ENCODE measurements around the gene SEMA7A.
"Not testable (repeated sequence)": the region's sequence is repeated elsewhere in the genome, so short reads cannot be mapped to it uniquely, and the experiment has no call there.

The SEMA7A gene

DNA sequence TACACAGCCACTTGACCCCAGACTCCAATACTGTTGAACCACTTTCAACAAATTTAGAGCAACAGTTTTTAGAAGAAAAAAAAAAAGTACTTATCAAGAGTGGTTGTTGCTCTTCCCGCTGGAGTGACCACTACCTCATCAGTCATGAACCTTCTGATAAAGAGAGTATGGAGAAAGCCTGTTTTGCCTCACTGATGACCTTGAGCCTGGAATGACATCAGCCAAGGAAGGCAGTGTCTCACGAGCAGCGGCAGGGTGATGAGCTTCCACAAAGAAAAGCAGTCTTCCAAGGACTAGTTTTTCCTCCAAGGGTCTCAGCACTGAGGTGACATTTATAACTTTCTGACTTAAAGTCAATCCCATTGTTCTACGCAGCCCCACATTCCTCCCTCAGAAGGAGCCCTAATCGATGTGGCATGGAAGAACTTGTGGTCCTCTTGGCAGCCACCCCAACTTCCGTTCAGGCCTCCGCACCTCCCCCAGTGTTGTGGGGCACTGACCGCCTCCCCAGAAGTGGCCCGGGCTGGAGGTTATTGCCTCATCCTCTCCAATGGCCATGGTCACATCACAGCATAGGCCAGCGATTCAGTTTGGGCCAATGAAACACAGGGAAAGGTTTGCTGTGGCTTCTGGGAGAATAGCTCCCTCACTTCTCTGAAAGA, 64.5 kb downstream of the SEMA7A start:
- no peak for DNase-seq

DNA sequence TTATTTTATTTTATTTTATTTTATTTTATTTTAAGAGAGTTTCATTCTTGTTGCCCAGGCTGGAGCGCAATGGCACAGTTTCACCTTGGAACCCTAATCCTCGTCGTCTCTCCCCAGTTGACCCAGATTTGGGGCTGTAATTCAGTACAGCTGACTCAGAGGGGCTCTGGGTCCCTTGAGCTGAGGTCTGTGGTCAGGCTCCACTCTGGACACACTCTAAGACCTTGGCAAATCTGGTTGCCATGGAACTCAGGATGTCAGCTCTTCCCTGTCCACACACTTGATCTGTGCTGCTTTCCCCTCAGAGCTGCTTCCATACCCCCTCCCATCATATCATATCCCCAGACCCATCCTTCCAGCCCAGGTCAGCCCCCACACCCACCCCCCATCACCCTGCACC, 65.6 kb downstream of the SEMA7A start:
- no peak for DNase-seq

DNA sequence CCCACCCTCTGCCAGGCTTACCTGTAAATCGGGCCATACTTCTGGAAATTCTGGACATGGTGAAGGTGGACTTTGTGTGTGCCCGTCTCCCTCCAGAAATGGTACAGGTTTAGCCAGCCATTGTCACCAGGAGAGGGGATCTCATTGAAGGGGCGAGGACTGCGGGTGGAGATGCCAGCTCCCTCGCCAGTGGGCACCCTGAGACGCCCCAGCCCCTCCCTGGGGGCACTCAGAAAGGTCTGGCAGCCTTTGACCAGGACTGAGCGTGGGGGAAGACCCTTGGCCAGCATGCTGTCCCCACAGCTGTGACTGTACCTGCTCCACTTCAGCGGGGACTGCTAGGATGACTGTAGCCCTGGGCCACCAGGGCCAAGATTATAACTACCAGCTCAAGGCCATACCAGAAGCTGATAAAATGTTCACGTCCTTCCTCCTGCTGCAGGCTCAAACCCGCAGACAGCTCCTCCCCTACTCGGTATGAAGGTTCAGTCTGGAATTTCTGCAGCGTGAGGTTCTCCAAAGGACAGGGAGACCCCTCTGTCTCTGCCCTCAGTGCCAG, 66.4 kb downstream of the SEMA7A start, which contains the start of gene CYP11A1:
CYP11A1 (minus strand) TSS at position 351 of the 559 bp plus-strand sequence; CDS start at position 290, 61 bp downstream.
- no peak for DNase-seq

DNA sequence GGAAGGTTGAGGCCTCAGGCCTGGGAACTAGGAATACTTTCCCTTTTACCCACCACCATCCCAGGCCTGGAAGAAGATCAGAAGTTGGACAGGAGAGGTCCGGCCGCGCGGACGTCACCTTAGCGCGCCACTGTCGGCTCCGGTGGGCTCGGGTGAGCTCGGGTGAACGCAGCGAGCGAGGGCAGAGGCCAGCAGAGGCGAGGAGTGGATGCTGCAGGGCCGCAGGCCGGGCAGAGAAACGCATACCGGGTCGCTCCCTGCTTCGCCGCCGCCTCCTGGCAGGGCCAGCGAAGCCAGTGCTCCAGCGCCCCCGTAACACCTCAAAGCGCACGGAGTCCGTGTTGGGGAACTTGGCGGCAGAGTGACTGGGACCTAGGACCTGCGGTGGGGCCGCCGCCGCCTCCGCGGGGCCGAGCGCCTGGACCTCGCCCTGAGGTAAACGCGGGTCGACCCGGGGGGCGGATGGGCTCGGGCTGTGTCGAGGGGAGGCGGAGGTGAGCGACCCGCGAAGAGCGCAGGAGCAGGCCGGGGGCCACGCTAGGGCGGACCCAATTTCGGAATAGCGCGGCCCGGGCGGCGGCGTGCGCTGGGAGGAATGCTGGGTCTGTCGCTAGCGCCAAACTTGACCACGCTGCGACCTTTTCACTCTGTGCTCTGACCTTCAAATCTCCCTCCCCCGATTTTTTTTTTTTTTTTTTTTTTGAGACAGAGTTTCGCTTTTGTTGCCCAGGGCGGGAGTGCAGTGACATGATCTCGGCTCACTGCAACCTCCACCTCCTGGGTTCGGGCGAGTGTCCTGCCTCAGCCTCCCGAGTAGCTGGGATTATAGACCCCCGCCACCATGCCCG, 67.9 kb downstream of the SEMA7A start:
- no peak for DNase-seq

DNA sequence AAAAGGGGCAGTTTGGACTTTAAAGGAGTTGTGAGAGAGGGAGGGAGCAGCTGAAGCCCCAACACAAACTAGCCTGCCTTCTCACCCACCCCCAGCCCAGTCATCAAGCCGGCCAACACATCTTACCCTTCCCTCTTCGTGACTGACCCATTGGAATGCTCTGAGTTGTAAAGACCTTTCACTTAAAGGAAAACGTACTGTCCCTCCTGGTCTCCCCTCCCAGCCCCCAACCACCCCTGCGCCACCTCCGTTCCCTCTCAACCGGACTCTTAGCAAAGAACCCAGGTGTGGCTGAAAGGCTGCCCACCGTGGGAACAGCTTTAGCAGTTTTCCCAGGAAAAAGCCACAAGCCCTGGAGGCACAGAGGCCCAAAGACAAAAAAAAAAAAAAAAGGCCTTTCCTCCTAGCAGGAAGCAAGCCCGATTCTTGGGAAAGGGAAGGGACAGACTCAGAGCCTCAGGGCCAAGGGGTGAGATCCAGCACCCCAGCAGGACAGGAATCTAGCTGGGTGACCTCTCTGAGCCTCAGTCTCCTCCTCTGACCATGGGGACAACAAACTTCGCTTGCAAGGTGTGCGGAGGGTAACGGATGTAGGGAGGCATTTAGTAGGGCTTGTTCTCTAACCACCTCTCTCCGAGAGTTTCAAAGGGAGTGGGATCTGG, 68.7 kb downstream of the SEMA7A start:
- no peak for DNase-seq

DNA sequence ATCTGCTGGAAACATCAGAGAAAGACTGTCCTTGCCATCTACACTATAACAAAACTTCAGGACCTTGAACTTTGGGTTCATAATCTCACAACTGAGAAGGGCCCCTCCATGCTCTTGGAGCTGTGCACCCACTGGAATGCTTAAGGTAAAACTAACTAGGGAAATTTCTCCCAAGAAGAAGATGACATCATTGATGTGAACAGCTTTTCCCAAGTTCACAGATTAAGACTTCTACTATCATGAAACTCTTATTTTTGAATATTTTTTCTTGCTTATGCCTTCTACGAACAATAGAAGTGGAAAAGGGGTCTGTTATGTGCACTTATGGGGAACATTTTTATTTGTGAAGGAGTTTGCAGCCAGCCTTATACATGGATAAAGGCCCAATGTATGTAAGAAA, 71.3 kb downstream of the SEMA7A start:
- no peak for DNase-seq

DNA sequence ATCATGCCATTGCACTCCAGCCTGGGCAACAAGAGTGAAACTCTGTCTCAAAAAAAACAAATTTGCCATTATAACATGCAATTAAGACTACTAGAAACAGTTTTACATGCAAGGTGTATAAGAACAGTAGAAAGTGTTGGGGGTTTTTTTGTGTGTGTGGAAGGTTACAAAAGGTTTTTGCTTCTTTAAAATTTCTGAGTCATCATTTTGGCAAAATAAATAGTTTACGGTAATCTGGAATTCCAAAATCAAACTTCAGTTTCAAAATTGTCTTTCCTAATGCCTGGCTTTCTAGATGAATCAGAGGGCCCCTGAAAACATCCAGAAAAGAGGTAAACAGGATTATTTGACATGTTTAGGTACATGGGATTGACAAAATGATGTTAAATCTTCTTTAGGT, 72.9 kb downstream of the SEMA7A start:
- not testable (repeated sequence) for DNase-seq

DNA sequence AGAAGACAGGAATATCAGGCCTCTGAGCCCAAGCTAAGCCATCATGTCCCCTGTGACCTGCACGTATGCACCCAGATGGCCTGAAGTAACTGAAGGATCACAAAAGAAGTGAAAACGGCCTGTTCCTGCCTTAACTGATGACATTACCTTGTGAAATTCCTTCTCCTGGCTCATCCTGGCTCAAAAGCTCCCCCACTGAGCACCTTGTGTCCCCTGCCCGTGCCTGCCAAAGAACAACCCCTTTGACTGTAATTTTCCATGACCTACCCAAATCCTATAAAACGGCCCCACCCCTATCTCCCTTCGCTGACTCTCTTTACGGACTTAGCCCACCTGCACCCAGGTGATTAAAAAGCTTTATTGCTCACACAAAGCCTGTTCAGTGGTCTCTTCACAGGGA, 74.4 kb downstream of the SEMA7A start:
- DNase-seq = not testable (repeated sequence)
